Globus pallidus (tissue), 1 donor: ENCODE data around the gene MRPL33.

Experiments
- DNase-seq: peaks from one replicate; pipeline ENCODE4 v3.0.0-alpha.2; 2015; ENCODE audit warnings: low spot score

Gene MRPL33

GRCh38 chr2:27771548-27772335 lies at the start of gene MRPL33:
Gene MRPL33, plus strand, starts transcription at chr2:27771719. Its CDS starts 59 bp downstream, at chr2:27771778.
- peak; percentile 90 for DNase-seq

GRCh38 chr2:27721884-27722485 lies 49.5 kb upstream of the MRPL33 start:
- DNase-seq = no peak

GRCh38 chr2:27723372-27724144 lies 48.0 kb upstream of the MRPL33 start:
- DNase-seq = peak; percentile 77

- no peak for DNase-seq
Measured at GRCh38 chr2:27724191-27724590, 47.3 kb upstream of the MRPL33 start.

- peak; percentile 29 for DNase-seq
Measured at GRCh38 chr2:27724905-27725701, 46.4 kb upstream of the MRPL33 start.

- no peak for DNase-seq
Measured at GRCh38 chr2:27727257-27727656, 44.3 kb upstream of the MRPL33 start.

GRCh38 chr2:27728081-27728858 lies 43.2 kb upstream of the MRPL33 start:
- DNase-seq = no peak

- no peak for DNase-seq
Measured at GRCh38 chr2:27729198-27729597, 42.3 kb upstream of the MRPL33 start.

- DNase-seq = no peak
Measured at GRCh38 chr2:27729614-27730013, 41.9 kb upstream of the MRPL33 start.

- no peak for DNase-seq
Measured at GRCh38 chr2:27730261-27730662, 41.3 kb upstream of the MRPL33 start.

GRCh38 chr2:27730980-27731691 lies 40.4 kb upstream of the MRPL33 start:
- no peak for DNase-seq

- no peak for DNase-seq
Measured at GRCh38 chr2:27734305-27734704, 37.2 kb upstream of the MRPL33 start.

- peak; percentile 40 for DNase-seq
Measured at GRCh38 chr2:27735263-27735904, 36.1 kb upstream of the MRPL33 start.

GRCh38 chr2:27736031-27736889 lies 35.3 kb upstream of the MRPL33 start:
- DNase-seq = no peak

GRCh38 chr2:27736890-27737204 lies 34.7 kb upstream of the MRPL33 start:
- no peak for DNase-seq

- DNase-seq = no peak
Measured at GRCh38 chr2:27737676-27738348, 33.7 kb upstream of the MRPL33 start.

- DNase-seq = no peak
Measured at GRCh38 chr2:27738349-27739057, 33.0 kb upstream of the MRPL33 start.

GRCh38 chr2:27739058-27739373 lies 32.5 kb upstream of the MRPL33 start:
- no peak for DNase-seq
